Measurements from ENCODE around the gene SMARCD2.

SMARCD2 gene

GRCh38 chr17:63840591-63841349 is 1.7 kb downstream of the SMARCD2 start:
- no peak for TF ChIP-seq ZFX (IDR thresholded peaks at IDR 0.05; ENCODE audit: borderline replicate concordance)
- TF ChIP-seq, protein P1, sequence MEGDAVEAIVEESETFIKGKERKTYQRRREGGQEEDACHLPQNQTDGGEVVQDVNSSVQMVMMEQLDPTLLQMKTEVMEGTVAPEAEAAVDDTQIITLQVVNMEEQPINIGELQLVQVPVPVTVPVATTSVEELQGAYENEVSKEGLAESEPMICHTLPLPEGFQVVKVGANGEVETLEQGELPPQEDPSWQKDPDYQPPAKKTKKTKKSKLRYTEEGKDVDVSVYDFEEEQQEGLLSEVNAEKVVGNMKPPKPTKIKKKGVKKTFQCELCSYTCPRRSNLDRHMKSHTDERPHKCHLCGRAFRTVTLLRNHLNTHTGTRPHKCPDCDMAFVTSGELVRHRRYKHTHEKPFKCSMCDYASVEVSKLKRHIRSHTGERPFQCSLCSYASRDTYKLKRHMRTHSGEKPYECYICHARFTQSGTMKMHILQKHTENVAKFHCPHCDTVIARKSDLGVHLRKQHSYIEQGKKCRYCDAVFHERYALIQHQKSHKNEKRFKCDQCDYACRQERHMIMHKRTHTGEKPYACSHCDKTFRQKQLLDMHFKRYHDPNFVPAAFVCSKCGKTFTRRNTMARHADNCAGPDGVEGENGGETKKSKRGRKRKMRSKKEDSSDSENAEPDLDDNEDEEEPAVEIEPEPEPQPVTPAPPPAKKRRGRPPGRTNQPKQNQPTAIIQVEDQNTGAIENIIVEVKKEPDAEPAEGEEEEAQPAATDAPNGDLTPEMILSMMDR (IDR thresholded peaks at IDR 0.05): no peak
- peak overlapping the region; percentile 96 for H3K27ac ChIP-seq

- TF ChIP-seq, protein P1 (IDR thresholded peaks at IDR 0.05): no peak
- TF ChIP-seq ZFX (IDR thresholded peaks at IDR 0.05; ENCODE audit: borderline replicate concordance): no peak
- peak overlapping the region; percentile 96 for H3K27ac ChIP-seq
Observed at GRCh38 chr17:63838631-63839171, 3.8 kb downstream of the SMARCD2 start.

- TF ChIP-seq, protein P1 (IDR thresholded peaks at IDR 0.05): no peak
- TF ChIP-seq ZFX (IDR thresholded peaks at IDR 0.05; ENCODE audit: borderline replicate concordance): no peak
- H3K27ac ChIP-seq: peak overlapping the region; percentile 96
Observed at GRCh38 chr17:63837962-63838600, 4.4 kb downstream of the SMARCD2 start.

DNA sequence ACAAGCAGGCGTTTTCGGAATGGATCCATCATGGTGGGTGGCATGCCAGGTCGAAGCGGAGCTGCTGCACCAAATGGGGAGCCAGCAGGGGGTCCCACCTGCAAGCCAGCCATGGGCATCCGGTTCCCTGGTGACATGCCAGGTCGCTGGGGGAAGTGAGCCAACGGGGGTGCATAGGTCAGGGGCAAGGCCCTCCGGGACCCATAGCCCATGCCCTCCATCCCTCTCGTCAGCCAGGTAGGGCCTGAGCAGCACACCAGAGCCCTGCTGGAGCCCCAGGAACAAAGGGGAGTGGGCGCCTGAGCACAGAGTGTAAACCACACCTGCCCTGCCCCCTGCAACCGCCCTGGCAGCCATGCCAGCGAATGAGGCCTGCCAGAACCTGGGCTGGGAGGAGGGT is 5.0 kb downstream of the SMARCD2 start:
- TF ChIP-seq, protein P1 (IDR thresholded peaks at IDR 0.05): no peak
- TF ChIP-seq ZFX (IDR thresholded peaks at IDR 0.05; ENCODE audit: borderline replicate concordance): no peak
- H3K27ac ChIP-seq: peak overlapping the region; percentile 96

DNA sequence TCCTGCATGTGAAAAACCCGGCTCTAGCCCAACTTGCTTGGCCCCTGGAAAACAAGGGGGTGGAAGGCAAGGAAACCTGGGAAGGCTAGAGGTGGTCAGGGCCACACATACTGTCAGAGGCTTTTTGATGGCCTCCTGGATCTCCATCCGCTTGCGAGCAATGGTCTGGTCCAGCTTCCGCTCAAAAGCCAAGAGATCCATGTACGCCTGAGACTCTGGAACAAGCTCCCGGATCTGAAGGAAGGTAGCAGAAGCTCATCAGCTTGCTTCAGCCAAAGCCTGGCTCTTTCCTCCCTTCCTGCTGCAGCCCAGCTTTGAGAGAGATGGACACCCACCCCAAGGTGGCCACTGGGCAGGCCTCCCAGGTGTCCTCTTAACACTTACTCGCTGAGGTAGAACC is 5.7 kb downstream of the SMARCD2 start:
- no peak for TF ChIP-seq ZFX (IDR thresholded peaks at IDR 0.05; ENCODE audit: borderline replicate concordance)
- TF ChIP-seq, protein P1 (IDR thresholded peaks at IDR 0.05): no peak
- H3K27ac ChIP-seq: peak overlapping the region; percentile 96; the same call in 1 of the 2 replicates

DNA sequence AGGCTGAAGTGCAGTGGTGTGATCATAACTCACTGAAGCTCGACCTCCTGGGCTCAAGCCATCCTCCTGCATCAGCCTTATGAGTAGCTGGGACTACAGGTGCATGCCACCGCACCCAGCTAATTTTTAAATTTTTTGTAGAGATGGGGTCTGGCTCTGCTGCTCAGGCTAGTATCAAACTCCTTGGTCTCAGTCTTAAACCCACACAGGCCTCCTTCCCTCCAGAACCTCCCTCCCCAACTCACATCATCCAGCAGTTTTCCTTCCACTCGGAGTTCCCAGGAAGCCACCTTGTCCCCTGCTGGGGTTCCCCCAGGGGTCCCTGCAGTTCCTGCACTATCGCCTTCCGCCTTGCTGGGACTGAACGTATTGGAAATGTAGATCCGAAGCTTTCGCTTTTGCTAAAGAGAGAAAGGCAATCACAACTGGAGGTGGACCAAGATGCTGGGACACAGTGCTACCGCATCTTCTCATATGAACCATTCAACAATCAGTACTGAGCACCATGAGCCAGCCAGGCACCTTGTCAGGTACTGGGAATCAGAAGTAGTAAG is 7.2 kb downstream of the SMARCD2 start:
- TF ChIP-seq ZFX (IDR thresholded peaks at IDR 0.05; ENCODE audit: borderline replicate concordance): no peak
- TF ChIP-seq, protein P1 (IDR thresholded peaks at IDR 0.05): peak; percentile 65
- H3K27ac ChIP-seq: peak overlapping the region; percentile 58
